ENCODE results near the gene FADS3.

- TF ChIP-seq CTCF (IDR thresholded peaks at IDR 0.05): no peak
- TF ChIP-seq POLR2A (IDR thresholded peaks at IDR 0.05): no peak
Measured at GRCh38 chr11:61851113-61851899, 40.0 kb downstream of the FADS3 start.

All from testis (tissue), 2 donors.